HG03558 (cell line): Measurements from ENCODE around the gene TCFL5.

Experiments used
- ATAC-seq: cut with Tn5 transposase; IDR thresholded peaks from one replicate; pipeline ENCODE4 v1.9.1; 2021; ENCODE audit warnings: moderate number of reproducible peaks; ENCODE audit not compliant: unreplicated experiment; ENCODE audit errors: extremely low read depth

The TCFL5 gene

GRCh38 chr20:62802026-62802712 lies 59.5 kb downstream of the TCFL5 start:
- ATAC-seq: no peak

GRCh38 chr20:62801284-62802010 lies 60.2 kb downstream of the TCFL5 start:
- ATAC-seq: no peak

- no peak for ATAC-seq
These were observed 61.0 kb downstream of the TCFL5 start for GRCh38 chr20:62800314-62801259.

- no peak for ATAC-seq
These were observed 61.7 kb downstream of the TCFL5 start for GRCh38 chr20:62799873-62800272.

GRCh38 chr20:62799459-62799858 lies 62.2 kb downstream of the TCFL5 start:
- ATAC-seq: no peak

GRCh38 chr20:62799036-62799435 lies 62.6 kb downstream of the TCFL5 start:
- ATAC-seq: no peak

- ATAC-seq: no peak
These were observed 63.7 kb downstream of the TCFL5 start for GRCh38 chr20:62797671-62798532.

- no peak for ATAC-seq
These were observed 64.7 kb downstream of the TCFL5 start for GRCh38 chr20:62796699-62797491.

GRCh38 chr20:62795023-62795761 lies 66.4 kb downstream of the TCFL5 start:
- no peak for ATAC-seq

- ATAC-seq: peak; percentile 38
These were observed 67.5 kb downstream of the TCFL5 start for GRCh38 chr20:62794007-62794724.

- no peak for ATAC-seq
These were observed 67.9 kb downstream of the TCFL5 start for GRCh38 chr20:62793757-62794006.

- ATAC-seq: no peak
These were observed 68.5 kb downstream of the TCFL5 start for GRCh38 chr20:62792940-62793756.

- no peak for ATAC-seq
These were observed 69.3 kb downstream of the TCFL5 start for GRCh38 chr20:62792182-62792939.

- no peak for ATAC-seq
These were observed 70.1 kb downstream of the TCFL5 start for GRCh38 chr20:62791301-62792181.
